Activated CD4-positive, alpha-beta T cell treated with anti-CD3 and anti-CD28 coated beads, Interleukin-2, Interleukin-4, amounts not matched to agents 100 ng/mL and 50 ng/mL, durations not matched to agents 16 hours and 8 hours (primary cell): ENCODE results near the gene ADAM8.

Experiments used
- DNase-seq: peaks from one replicate; pipeline ENCODE4 v3.0.0-alpha.2; 2020; ENCODE audit warnings: low spot score

Gene ADAM8

DNA sequence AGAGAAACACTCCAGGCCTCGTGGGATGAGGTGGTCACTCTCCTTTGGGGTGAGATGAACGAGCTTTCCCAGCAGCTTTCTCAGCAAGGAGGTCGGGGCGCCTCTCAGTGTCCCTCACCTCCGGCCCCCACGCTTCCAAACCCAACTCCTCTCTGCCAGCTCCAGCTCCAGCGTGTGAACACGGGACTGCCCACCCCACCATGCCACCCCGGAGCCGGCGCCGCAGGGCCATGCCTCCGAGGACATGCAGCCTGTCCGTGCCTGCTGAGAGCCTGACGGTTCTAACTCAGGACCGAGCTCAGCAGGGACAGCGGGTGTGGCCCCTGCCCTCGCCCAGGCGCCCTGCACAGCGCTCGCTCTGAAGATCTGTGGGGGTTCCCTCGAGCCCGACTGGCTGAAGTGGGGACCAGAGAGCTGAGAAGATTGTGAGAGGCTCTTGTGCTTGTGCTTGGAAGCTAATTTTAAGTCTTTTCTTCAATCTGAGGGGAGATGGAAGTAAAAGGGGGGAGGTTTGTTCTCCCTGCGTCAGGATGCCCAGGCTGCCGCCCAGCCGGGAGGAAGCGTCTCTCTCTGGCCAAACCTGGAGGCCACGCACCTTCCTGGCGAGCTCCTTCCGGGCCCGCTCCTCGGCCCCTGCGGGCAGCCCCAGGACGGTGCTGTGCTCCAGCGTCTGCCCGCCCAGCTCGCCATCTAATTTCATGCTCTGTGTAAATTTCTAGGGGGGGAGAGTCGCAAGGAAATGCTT lies 5.1 kb upstream of the ADAM8 start:
- no peak for DNase-seq

DNA sequence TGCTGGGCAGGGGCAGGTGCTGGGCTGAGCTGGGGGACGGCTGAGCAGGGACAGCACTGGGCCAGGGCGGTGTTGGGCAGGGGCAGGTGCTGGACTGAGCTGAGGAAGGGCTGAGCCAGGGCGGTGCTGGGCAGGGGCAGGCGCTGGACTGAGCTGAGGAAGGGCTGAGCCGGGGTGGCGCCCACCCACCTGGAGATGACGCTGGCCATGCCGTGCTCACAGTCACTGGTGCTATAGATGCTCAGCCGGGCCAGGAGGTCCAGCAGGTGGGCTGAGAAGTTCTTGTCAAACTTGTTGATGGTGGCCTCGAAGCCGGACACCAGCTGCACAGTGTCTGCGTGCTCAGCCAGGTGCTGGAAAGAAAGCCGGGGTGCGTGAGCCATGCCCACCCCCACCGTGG lies 4.4 kb upstream of the ADAM8 start:
- no peak for DNase-seq

DNA sequence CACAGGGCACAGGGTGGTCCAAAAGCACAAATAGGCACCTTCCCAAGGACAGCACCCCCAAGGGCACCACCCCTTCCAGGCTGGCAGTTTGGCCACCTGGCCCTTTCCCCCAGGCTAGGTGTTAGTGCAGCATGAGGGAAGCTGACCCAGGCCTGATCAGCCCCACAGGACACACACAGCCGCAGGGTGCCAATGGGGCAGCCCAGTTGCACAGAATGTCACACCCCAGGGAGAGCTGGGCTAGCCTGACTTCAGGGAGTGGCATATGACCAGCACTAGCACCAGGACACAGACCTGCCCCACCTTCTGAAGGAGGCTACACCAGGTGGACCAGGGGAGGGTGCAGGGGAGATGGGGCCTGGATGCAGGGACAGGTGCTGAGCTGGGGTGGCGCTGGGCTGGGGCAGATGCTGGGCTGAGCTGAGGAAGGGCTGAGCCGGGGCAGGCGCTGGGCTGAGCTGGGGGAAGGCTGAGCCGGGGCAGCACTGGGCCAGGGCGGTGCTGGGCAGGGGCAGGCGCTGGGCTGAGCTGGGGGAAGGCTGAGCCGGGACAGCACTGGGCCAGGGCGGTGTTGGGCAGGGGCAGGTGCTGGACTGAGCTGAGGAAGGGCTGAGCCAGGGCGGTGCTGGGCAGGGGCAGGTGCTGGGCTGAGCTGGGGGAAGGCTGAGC lies 3.9 kb upstream of the ADAM8 start:
- no peak for DNase-seq

DNA sequence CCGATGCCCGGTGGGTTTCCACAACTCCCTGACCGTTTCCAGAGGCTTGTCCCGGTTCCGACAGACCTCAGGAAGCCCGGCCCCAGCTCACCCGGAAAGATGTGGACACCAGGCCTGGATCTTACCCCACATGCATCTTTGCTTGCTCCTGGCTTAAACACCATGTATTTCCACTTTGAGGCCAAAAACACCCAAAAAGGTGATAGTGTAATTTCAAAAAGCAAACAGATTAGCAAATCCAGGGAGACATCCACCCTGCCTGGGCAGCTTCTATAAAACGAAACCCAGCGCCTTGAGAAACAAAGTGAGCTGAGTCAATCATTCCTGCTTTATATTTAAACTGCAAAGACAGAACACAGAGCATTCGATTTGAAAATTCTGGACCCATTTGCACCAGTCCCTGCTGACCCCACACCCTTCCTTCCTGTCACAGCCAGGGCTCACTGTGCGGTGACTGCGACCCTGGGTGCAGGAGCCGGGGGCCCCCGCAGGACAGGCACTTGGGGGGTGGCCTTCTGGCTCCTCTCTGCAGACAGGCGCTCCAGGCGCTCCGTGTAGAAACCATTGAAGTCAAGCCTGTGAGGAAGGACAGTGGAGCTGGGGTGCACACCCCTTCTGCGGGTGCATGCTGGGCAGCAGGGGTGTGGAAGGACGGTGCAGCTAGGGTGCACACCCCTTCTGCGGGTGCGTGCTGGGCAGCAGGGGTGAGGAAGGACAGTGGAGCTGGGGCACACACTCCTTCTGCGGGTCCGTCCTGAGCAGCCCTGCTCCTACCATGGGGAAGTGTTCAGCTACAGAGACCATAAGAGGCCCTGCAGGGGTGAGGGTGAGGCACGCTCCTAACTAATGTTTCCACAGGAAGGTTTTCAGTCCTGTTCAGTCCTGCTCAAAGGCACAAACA lies 2.9 kb upstream of the ADAM8 start:
- DNase-seq, result no peak

DNA sequence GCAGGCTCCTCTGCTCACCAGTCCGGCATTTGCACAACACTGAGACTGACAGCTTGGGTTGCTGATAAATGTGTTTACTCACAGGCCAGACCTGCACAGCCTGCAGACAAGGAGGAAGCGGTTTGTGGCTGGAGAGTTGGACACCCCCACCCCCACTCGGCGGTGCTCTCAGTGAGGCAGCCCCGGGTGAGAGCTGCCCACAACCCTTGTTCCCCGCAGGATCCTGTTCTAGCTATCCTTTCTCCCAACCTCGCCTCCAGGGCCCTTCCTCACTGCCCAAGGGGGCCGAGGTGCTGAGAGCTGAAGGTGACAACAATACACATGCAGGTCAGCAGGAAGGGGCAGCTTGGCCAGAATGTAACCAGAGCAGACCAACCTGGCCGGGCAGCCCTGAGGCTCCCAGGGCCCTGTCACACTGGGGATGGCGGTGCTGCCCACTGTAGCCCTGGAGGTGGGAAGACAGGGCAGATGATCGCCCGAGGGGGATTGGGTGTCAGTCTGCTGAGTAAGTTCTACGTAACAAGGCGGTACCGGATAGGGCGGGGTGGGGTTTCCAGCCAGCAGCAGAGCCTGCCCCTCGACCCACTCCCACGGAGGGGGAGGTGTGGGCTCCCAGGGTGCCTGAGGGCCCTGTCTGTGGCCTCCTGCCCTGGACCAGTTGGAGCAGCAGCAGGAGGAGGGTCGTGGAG lies 2.1 kb upstream of the ADAM8 start:
- DNase-seq, result peak; percentile 79

DNA sequence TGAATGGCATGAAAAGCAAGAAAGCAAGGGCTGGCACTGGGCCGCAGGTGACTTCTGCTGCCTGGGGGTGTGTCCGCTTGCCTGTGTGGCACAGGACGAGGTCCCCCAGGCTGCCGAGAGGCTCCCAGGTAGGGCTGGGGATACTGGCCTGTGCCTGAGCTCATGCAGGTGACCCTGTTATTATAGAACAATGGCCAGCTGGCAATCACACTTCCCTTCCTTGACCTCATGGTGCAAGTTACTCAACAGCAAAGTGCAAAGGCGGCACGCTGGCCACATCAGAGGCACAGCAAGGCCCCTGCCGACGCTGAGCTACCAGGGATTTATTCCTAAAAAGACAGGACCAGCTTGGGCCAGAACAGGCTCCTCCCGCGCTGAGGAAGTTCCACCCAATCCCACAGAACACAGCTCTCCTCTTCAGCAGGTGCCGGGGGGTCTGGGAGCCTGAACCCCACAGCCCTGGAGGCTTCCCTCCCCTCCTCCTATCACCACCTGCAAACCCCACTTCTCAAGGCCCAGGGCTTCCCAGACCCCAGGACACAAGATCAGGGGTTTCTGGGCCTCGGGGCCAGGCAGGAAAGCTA lies 1.4 kb upstream of the ADAM8 start:
- DNase-seq, result no peak

DNA sequence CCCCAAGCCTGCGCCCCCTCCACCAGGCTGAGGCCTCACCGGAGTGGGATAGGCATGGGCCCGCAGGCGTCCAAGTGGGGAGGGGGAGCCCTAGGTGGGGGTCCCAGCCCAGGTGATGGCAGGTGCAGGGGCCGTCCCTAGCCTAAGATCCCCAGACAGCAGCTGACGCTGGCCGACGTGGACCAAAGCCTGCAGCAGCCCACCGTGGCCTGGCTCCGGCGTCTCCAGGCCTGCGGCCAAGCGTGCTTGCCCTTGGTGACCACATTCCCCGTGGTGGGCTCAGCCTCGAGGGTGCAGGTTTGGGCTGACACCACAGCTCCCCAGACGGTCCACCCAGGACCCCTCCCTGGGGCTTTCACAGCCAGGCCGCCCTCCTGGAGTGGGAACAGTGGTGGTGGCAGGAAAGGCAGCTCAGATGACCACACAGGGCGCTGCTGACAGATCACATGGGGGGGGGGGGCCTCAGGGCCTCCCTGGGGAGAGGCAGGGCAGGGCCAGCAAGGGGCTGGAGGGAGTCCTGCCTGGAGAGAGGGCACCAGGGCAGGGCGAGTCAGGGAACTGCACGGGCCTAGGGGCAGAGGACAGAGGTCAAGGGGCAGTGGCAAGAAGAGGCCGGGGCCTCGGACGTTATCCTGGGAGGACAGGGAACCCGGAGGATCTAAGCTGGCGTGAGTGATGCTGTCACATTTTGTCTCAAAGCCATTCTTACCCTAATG lies 767 bp upstream of the ADAM8 start:
- DNase-seq, result no peak

DNA sequence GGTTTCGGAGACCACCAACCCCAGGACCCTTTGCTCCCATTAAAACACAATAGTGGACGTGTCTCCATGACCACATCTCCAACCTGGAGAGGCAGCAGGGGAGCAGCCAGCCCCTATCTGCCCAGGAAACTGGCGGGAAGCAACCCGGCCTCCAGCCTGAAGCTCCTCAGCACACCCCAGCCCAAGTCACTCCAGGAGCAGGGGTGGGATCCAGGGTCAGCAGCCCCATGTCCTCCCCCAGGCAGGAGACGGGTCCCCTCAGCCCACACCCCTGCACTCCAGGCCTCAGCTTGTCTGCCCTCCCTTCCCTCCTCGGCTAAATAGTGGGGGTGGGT lies 601 bp downstream of the ADAM8 start:
- no peak for DNase-seq

DNA sequence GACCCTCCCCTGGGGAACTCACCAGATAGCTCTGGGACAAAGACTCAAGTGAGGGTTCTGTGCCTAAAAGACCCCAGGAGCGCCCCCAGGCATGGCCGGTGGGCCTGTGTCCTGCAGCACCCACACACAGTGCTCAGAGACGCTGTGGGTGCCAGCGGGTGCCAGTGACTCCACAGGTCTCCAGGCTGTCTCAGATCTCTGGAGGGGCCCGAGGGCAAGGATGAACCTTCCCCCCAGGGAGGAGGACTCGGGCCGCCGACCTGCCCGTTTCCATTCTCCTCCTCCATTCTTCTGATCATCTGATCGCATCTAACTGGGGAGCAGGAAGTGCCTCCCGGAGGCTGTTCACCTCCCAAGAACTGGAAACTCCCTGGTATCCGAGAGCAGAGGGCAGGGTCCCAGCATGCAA lies 980 bp downstream of the ADAM8 start:
- peak; percentile 62 for DNase-seq

DNA sequence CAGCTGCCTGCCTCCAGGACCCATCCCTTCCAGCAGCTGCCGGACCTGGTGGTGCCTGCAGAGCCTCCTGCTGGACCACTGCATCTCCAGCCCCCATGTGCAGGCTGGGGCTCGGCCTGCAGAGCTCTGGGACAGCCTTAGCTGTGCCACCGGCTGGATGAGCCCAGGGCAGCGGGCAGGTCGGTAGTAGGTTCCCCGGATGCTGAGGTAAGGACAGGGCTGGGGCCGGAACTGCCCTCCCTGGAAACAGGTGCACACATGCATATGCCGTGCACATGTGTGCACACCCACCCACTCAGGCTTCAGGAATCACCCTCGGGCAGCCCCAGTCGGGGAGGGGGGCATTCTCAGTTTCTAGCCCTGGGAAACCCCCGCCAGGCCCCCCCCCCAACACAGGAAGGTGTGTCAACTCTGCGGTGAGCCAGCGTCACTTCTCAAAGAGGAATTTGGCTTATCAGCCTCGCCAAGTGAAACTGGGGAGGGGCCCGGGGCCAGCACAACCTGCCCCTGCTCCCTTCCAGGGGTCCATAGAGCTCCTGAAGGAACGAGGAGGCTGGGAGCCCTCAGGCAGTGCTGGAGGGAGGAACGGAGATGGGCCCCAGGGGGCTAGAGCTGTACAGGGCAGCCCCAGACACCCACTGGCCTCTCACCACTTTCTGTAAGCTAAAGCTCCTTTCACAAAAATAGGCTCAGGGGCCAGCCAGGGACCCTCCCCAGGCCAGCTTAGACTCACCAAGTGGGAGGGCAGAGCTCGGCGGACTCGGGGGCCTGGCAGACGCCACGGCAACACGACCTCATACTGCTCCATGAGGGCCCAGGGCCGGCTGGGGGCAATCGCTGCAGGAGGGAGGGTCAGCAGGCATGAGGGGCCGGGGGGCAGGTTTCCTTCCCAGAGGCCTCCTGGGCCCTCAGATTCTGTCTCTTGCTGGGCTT lies 1.7 kb downstream of the ADAM8 start:
- DNase-seq, result peak; percentile 83

DNA sequence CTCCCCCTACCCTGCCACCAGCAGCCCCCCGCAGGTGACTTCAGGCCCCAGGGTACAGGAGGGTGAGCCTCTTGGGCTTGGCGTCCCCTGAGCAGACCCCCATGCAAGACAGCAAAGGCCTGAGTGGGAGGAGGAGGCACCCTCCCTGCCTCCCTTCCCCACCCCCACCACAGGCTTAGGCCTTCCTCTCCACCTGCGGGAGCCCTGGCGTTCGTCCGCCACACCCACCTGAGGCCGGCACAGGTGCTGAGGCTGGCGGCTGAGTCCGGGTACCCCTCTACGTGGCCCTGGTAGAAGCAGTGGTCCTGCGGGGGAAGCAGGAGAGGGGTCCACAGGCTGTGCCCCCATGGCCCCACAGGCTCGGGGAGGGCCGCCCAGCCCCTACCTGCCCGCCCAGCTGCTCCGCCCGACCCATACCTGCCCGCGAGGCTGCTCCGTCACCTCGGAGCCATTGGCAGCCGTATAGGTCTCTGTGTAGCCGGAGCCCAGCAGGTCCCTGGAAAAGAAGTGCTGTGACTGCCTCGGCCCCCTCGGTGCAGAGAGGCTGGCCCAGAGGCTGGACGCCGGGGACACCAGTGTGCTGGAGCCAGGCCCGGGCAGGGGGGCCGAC lies 3.0 kb downstream of the ADAM8 start:
- no peak for DNase-seq

DNA sequence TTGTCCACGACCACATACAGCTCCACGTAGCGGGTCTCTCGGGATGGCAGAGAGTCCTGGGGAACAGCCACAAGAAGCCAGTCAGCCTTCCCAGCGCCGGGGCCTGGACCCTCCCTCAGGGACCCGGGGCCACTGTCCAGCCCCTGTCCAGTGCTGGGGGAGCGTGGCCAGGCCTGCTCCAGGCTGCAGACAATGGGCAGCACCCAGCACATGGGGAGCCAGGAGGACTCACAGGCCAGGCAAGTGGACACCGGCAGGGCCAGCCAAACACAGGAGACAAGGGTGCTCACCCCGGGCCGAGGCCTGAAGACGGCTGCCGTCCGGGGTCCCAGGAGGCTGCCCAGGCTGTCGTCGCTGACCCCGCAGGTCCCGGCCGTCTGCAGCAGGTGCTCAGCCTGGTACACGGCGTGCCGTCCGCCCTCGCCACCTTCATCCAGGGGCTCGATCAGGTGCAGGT lies 3.7 kb downstream of the ADAM8 start:
- DNase-seq, result no peak

DNA sequence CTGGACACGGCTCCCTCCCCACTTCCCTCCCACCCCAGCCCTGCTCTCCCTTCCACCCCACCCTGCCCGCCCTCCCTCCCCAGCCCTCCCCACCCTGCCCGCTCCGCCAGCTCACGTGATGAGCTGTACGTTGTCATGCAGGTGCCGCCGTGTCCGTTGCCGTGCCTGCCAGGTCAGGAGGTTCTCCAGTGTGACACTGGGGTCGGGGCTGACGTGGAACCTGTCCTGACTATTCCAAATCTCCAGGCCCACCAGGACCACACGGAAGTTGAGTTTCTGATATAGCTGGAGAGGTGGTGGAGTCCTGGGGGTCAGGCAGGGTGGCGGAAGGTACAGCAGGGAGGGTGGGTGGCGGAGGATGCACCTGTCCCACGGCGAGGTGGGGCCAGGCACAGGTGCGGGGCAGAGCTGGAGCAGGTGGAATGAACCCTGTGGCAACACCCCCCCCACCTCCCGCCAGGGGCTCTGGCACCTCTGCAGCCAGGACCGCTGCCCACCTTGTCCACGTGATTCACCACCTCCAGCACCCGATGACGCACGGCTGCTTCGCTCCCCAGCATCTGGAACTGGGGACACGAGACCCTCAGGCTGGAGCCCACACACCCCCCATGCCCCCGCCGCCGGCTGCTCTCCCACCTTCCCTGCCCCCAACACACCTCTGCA lies 4.2 kb downstream of the ADAM8 start:
- DNase-seq, result no peak

DNA sequence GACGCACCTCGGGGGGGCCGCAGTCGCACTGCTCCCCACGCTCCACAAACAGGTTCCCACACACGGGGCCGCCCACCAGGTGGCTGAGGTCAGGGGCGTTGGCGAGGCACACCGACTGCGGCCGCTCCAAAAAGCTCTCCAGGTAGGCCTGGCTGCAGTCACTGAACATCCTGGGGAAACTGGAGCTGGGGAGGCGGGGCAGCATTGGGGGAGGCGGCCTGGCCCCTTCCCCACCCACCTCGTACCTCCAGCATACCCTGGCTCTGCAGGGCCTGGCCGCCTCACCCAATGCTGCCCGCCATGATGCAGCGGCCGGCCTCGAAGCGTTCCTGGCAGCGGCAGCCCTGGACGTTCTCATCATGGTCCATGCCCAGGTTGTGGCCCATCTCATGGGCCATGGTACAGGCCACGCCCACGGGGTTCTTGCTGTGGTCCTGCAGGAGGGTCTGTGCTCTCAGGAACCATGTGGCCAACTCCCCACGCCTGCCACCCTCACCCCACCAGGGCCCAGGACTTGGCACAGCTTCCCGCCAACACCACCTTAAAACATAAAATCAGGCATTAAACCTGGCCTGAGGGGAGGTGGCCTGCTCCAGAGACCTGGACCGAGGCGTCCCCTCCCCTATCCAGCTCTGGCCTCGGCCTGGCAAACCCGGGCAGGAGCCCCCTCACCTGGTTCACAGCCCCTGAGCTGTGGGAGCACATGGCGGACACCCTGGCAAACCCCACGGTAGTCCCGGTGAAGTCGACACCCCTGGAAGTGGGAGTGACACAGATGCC lies 5.0 kb downstream of the ADAM8 start:
- no peak for DNase-seq

DNA sequence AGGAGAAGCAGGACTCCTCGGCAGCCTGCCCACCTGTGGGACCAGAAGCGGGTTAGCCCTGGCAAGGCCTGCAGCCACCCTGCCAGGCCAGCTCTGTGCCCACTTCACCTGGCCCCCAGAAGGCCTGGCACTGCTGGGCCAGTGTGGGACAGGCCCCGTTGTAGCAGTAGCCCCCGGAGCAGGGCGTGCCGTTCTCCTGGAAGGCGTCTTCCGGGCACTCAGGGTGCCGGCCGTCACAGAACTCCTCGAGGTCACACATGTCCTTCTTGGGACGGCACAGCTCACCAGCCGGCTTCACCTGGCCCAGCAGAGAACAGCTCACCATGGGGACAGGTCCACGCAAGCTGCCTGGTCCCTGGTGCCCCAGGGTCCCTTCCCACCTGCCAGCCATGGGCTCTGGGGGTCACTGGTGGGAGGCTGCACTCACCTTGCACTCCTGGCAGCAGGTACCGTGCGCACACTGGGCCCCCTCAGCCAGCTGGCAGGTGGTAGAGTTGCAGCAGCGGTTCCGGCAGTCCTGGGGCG lies 5.8 kb downstream of the ADAM8 start:
- no peak for DNase-seq

DNA sequence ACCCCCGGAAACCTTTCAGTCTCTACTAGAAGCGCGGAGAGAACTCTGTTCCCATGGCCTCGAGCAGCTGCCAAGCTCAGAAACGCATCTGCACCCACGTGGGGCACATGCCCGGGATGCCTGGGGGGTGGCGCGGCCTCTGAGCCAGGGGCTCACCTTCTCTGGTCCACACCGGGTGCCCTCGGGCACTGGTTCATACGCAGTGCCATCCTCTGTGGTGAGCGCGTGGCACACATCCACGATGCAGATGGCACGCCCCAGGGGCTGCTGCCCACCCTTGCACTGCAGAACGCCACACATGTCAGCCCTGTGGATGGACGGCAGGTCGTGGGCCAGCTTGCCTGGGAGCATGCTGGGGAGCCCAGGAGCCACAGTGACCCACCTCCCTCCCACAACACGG lies 6.5 kb downstream of the ADAM8 start:
- no peak for DNase-seq

DNA sequence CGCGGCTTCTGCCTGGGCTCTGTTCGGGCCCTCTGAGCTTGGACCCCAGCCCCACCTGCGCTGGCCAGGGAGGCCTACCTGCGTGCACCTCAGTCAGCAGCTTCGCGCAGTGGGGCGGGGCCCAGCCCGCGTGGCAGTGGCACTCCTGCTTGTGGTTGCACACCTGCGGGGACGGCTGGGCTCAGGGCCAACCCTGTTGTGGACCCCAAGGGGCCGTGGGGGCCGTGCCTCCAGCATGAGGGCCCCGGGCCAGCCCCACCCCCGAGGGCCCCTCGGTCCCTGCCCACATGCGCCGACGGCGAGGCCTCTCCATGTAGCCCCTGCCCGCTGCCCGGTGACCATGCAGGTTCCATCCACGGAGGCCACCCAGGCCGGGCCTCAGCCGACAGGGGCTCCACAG lies 7.3 kb downstream of the ADAM8 start:
- no peak for DNase-seq

DNA sequence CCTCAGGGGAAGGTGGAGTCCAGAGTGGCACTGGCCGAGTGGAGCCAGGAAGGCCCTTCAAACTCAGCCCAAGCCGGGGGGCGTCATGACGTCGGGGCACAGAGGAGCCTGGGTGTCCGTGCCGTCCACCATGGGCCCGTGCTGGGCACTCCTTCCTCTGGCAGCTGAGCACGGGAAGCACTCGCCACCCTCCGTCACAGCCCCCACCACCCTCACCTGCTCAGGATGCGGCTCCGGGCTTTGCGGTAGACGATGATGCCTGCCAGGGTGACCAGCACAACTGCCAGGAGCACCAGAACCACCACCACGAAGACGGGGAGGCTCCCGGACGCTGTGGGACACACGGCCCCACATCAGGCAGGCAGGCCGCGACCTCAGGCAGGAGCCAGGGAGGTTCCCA lies 8.1 kb downstream of the ADAM8 start:
- no peak for DNase-seq
